ENCODE measurements around the gene VWCE.
"Not testable (repeated sequence)": the region's sequence is repeated elsewhere in the genome, so short reads cannot be mapped to it uniquely, and the experiment has no call there.

DNA sequence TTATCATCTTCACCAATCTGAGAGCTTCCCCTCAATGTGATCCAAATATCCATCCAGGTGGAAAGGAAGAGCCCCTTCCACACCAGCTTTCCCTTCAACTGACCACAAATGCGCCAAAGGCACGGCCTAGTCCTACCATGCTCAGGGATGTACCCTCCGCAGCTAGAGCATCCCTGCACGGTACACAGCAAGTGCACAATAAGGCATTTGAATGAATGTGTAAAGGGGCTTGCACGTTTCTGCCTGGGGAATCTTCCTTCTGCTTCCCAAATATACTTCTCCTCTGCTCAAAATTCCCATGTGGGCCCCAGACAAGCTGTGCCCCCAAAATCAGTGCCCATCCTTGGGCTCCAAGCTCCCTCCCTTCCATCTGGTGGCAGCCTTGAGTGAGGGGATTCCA is 76.1 kb downstream of the VWCE start:
- TF ChIP-seq POLR2A (IDR thresholded peaks at IDR 0.05): not testable (repeated sequence)
- TF ChIP-seq, protein P1, sequence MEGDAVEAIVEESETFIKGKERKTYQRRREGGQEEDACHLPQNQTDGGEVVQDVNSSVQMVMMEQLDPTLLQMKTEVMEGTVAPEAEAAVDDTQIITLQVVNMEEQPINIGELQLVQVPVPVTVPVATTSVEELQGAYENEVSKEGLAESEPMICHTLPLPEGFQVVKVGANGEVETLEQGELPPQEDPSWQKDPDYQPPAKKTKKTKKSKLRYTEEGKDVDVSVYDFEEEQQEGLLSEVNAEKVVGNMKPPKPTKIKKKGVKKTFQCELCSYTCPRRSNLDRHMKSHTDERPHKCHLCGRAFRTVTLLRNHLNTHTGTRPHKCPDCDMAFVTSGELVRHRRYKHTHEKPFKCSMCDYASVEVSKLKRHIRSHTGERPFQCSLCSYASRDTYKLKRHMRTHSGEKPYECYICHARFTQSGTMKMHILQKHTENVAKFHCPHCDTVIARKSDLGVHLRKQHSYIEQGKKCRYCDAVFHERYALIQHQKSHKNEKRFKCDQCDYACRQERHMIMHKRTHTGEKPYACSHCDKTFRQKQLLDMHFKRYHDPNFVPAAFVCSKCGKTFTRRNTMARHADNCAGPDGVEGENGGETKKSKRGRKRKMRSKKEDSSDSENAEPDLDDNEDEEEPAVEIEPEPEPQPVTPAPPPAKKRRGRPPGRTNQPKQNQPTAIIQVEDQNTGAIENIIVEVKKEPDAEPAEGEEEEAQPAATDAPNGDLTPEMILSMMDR (IDR thresholded peaks at IDR 0.05): not testable (repeated sequence)

All from heart left ventricle (tissue), 13 donors.